GM21515 (cell line): ENCODE data around the gene NUPR2.
"Not testable (repeated sequence)": the region's sequence is repeated elsewhere in the genome, so short reads cannot be mapped to it uniquely, and the experiment has no call there.

Experiments used
- ATAC-seq: cut with Tn5 transposase; IDR thresholded peaks from one replicate; pipeline ENCODE4 v1.9.1; 2021; ENCODE audit not compliant: unreplicated experiment

Gene NUPR2

DNA sequence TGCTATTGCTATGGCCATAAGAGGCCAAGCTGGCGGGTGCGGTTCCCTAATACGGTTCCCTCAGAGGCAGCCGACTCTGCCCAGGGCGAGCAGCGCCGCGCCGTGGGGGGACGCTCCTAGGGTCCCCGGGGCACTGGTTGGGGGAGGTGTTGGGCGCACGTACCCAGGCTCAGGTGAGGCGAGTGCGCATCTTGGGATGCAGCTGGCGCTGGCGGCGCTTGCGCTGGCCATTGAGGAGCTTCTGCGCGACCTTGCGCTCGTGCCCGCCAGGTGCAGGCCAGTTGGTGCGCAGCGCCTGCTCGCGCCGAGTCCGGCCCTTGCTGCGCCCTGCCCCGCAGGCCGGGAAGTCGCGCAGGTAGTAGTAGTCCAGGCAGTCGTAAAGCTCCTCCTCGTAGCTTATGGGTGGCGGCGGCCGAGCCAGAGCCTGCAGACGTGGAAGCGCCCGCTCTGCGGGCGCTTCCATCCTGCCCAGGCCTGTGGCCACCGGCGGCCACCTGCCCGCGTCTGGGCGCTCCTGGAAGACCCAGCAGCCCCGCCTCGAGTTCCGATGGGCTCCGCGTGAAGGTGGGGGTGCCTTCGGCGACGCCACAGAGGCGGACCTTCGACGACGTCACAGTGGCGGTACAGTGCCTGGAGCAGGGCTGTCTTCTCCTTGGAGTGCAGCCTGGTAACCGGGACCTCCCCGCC, at the start of gene NUPR2:
TSS of gene NUPR2 (minus strand) at position 566 of the 687 bp plus-strand sequence. CDS start at position 463, 103 bp downstream.
- ATAC-seq: no peak

GRCh38 chr7:56157238-56157790, 41.1 kb upstream of the NUPR2 start:
- ATAC-seq: no peak

DNA sequence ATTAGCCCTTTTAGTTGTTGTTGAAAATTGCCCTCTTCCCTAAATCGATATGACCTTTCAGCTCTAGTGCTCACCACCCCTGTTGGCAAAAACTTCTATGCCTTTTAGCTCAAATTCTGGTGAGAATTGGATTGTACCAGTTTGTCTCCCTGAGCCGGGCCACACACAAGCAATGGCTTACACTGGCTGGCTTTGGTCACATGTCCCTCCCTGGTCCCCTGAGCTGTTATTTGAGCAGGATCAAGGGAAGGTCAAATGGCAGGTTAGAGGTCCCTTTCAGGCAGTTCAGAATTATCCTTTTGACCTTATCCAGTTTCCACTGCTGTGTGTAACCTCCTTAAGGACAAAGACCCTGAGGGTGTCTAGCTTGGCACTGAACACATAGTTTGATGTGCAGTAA, 14.8 kb upstream of the NUPR2 start:
- ATAC-seq: not testable (repeated sequence)

- ATAC-seq: no peak
These were observed 11.2 kb upstream of the NUPR2 start for GRCh38 chr7:56127241-56127975.

DNA sequence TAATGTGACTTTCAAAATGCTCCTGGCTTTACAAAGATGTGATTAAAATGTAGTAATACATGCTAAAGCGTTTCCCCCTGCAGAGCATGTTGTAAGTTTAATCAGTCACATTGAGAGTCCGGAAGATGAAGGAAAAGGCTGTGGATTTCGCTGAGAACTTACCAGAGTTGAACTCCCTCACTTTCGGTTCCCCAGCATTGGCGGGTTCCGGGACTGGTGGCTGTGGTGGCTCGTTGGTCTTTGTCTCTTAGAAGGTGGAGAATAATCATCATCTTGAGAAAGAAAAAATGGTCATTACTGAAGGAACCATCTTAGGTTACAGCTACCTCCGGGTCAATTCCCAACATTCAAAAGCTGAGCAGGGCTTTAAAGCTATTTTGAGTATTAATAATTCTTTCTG, 9.6 kb upstream of the NUPR2 start:
- no peak for ATAC-seq

DNA sequence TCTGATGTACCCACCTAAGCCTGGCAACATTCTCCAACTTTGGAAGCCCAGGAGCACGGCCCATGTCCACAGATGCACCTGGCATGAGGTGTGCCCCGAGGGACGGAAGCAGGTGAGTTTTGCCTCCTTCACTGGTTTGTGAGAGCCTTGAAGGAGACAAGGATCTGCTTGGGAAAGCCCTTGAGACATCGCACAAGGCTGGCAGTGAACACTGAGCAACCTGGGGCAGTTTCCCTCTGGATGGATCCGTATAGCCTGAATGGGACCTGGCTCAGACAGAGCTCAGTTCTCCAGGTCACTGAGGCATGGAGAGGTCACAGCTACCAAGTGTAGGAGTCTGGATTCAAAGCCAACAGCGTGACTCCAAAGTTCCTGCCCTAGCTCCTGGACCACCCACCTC, 8.8 kb upstream of the NUPR2 start:
- ATAC-seq: no peak

- ATAC-seq: no peak
These were observed 5.2 kb upstream of the NUPR2 start for GRCh38 chr7:56121440-56121839.

- ATAC-seq: not testable (repeated sequence)
These were observed 4.0 kb downstream of the NUPR2 start for GRCh38 chr7:56112244-56112643.

GRCh38 chr7:56110611-56111010, 5.6 kb downstream of the NUPR2 start:
- no peak for ATAC-seq

DNA sequence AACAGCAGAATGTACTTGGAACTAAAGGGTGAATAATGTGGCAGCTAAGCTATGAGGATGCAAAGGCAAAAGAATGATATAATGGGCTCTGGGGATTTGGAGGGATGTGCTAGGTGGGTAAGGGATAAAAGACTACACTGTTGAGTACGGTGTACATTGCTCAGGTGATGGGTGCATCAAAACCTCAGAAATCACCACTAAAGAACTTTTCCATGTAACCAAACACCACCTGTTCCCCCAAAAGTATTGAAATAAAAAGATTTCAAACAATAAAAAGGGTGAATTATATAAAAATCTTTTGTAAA, 8.3 kb downstream of the NUPR2 start:
- no peak for ATAC-seq

DNA sequence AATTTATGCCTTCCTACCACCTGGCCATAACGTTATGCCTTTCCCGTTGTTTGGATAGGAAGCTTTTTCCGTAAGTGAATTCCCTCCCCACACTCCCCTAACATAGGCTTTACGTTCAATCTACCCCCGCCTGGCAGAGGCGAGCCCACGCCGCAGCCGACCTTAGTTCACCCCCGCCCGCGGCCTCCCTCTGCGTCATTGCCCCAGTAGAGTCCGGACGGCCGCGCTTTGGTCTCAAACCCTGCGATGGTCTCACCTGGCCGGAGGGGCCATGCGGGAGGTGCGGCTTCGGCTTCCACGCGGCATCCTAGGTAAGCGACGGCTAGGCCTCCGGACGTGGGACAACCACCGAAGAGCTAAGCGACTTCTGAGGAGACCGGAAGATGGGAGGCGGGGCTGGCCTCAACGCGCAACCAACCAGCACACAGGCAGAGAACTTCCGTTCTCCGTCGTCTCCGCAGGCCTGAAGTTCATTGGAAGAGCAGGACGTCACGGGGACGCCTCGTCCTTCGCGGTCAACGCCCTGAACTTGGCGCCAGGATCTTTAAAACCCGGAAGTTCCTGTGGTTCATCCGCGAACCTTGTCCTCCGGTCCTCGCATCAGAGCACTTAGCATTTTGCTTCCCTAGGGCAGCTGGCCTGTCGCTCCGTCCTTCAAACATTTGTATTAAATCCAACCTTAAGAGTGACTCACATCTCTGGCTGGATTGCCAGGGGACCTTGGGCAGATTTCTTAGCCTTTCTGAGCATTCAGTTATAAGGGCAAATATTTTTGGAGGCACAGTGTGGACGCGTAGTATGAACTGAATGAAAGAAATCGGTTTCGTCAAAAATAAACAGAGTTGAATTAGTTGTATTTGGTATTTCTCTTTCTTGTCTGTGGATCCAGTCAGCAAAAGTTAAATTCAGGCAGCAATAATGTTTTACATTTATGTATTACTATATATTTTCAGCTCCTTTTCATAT, 9.8 kb downstream of the NUPR2 start, which contains the start of gene CHCHD2:
TSS of gene CHCHD2 (minus strand) at position 369 of the 966 bp plus-strand sequence. CDS start at position 306, 63 bp downstream.
- ATAC-seq: peak; percentile 99

GRCh38 chr7:56105508-56105907, 10.7 kb downstream of the NUPR2 start:
- no peak for ATAC-seq

GRCh38 chr7:56104138-56104537, 12.1 kb downstream of the NUPR2 start:
- not testable (repeated sequence) for ATAC-seq

- ATAC-seq: no peak
These were observed 16.6 kb downstream of the NUPR2 start for GRCh38 chr7:56099653-56100052.

GRCh38 chr7:56098187-56099008, 17.8 kb downstream of the NUPR2 start:
- ATAC-seq: not testable (repeated sequence)

GRCh38 chr7:56097700-56098099, 18.5 kb downstream of the NUPR2 start:
- no peak for ATAC-seq

DNA sequence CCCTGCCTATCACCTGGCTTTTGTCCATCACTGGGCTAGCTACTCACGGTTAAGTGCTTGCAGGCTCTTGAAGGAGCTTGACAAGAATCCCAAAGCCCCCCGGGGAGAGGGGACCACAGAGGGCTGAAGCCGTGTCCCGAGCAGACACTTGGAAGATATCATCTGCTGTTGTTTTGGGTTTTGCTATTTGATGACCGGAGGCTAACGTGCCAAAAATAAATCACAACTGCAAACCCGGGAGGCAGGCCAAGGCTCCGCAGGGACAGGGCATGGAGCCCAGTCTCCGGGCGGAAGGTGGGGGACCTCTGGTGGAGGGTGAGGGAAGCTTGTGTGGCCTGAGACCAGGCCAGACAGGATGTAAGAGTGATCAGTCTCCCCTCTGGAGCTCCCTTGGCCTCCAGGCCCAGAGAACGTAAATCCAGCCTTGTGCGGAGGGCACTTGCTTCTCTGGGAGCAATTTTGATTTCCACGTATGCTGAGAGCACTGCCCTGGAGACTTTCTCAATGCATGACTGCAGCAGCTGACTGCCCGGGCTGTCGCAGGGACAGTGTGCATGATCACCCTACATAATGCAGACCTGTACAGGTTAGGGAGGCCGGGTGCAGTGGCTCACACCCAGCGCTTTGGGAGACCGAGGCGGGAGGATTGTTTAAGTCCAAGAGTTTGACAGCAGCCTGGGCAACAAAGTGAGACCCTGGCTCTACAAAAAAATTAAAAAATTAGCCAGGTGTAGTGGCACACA, 23.3 kb downstream of the NUPR2 start, which contains the start of gene PHKG1:
TSS of gene PHKG1 (minus strand) at position 164 of the 743 bp plus-strand sequence. CDS start 4,011 bp downstream, outside the sequence.
- ATAC-seq: no peak

DNA sequence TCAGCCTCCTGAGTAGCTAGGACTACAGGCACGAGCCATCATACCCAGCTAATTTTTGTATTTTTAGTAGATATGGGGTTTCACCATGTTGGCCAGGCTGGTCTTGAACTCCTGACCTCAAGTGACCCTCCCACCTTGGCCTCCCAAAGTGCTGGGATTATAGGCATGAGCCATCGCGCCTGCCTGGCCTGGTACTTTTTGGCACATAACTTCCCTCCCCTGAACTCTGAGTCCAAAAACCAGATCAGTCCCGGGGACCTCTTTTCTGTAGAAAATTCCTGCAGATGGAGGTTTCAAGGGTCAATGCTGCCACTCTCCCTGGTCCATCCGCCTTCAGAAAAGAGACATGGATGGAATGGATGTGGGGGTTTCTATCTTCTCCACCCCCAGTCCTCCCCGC, 23.8 kb downstream of the NUPR2 start:
- ATAC-seq: not testable (repeated sequence)

DNA sequence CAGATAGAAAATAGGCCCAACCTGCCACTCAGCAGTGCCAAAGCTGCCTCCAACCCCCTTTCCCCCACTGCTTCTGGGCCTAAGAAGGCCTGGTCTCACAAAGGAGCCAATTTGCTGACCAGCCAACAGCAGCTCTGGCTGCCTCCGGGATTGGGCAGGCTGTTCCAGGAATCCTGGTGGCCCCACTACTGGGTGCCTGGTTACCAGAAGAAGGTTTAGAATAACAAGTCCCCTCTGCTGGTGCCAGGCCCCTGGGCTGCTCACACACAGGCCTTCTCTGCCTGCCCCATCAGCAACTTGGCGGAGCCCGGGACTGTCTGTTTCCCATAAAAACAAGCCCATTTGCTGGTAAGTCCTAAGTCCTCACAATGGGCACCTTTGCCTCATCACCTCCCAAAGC, 24.6 kb downstream of the NUPR2 start:
- ATAC-seq: no peak
